SK-N-SH treated with all-trans-retinoic acid at 6 μM for 48 hours (cell line): ENCODE results near the gene CDKL2.

Experiments
- ATAC-seq: fragments of 200-7000 bp; cut with Tn5 transposase; 3 replicates; pipeline ENCODE4 v1.9.1; 2020; ENCODE audit warnings: mild to moderate bottlenecking, moderate library complexity
- ARNTL ChIP-seq: fragments of 450-650 bp; formaldehyde crosslinking; IDR thresholded peaks from 2 replicates; pipeline ENCODE4 v1.5.0; 2020; ENCODE audit warnings: low read depth, mild to moderate bottlenecking, moderate library complexity, borderline replicate concordance
- BACH2 ChIP-seq: fragments of 250-450 bp; sonication (Bioruptor Pico); IDR thresholded peaks from 2 replicates; pipeline ENCODE4 v1.9.0; 2021; ENCODE audit warnings: mild to moderate bottlenecking, borderline replicate concordance
- CSDC2 ChIP-seq: fragments of 250-450 bp; sonication (Bioruptor Pico); IDR thresholded peaks from 2 replicates; pipeline ENCODE4 v1.5.0; 2020; ENCODE audit warnings: mild to moderate bottlenecking, moderate library complexity
- ESRRG ChIP-seq: fragments of 250-450 bp; sonication (Bioruptor Pico); IDR thresholded peaks from 2 replicates; pipeline ENCODE4 v1.6.1; 2021; ENCODE audit warnings: mild to moderate bottlenecking
- GLIS3 ChIP-seq: fragments of 250-450 bp; sonication (Bioruptor Pico); IDR thresholded peaks from 2 replicates; pipeline ENCODE4 v1.5.0; 2020; ENCODE audit warnings: mild to moderate bottlenecking, moderate library complexity
- ISL1 ChIP-seq: fragments of 250-450 bp; sonication (Bioruptor Pico); IDR thresholded peaks from 2 replicates; pipeline ENCODE4 v2.1.2; 2022; ENCODE audit warnings: mild to moderate bottlenecking, moderate library complexity
- OSR1 ChIP-seq: fragments of 250-450 bp; sonication (Bioruptor Pico); IDR thresholded peaks from 2 replicates; pipeline ENCODE4 v1.8.0; 2022; ENCODE audit warnings: moderate library complexity, mild to moderate bottlenecking, inconsistent platforms
- PPARA ChIP-seq: fragments of 250-450 bp; sonication (Bioruptor Pico); IDR thresholded peaks from 2 replicates; pipeline ENCODE4 v1.5.0; 2020; ENCODE audit warnings: mild to moderate bottlenecking, borderline replicate concordance
- RARB ChIP-seq: fragments of 250-450 bp; sonication (Bioruptor Pico); IDR thresholded peaks from 2 replicates; pipeline ENCODE4 v1.8.0; 2021; ENCODE audit warnings: mild to moderate bottlenecking, moderate library complexity
- SNAI2 ChIP-seq: fragments of 250-450 bp; sonication (Bioruptor Pico); IDR thresholded peaks from 2 replicates; pipeline ENCODE4 v1.5.0; 2020; ENCODE audit warnings: mild to moderate bottlenecking, moderate library complexity
- TOX ChIP-seq: fragments of 250-450 bp; sonication (Bioruptor Pico); IDR thresholded peaks from 2 replicates; pipeline ENCODE4 v1.8.0; 2021; ENCODE audit warnings: mild to moderate bottlenecking, moderate library complexity, borderline replicate concordance
- ZC3H10 ChIP-seq: fragments of 250-450 bp; sonication (Bioruptor Pico); IDR thresholded peaks from 2 replicates; pipeline ENCODE4 v1.5.1; 2021; ENCODE audit warnings: mild to moderate bottlenecking, moderate library complexity
- ZFP3 ChIP-seq: fragments of 250-450 bp; sonication (Bioruptor Pico); IDR thresholded peaks from 2 replicates; pipeline ENCODE4 v1.5.0; 2020; ENCODE audit warnings: mild to moderate bottlenecking, moderate library complexity
- ZFP30 ChIP-seq: fragments of 450-650 bp; formaldehyde crosslinking; IDR thresholded peaks from 2 replicates; pipeline ENCODE4 v1.5.0; 2022; ENCODE audit warnings: mild to moderate bottlenecking, moderate library complexity
- ZNF565 ChIP-seq: fragments of 450-650 bp; formaldehyde crosslinking; conservative IDR thresholded peaks from 2 replicates; pipeline ENCODE4 v1.5.0; 2020; ENCODE audit warnings: low read depth, mild to moderate bottlenecking, moderate library complexity
- ZNF70 ChIP-seq: fragments of 450-650 bp; formaldehyde crosslinking; IDR thresholded peaks from 2 replicates; pipeline ENCODE4 v1.5.0; 2020; ENCODE audit warnings: mild to moderate bottlenecking, moderate library complexity
- ZNF8 ChIP-seq: fragments of 450-650 bp; formaldehyde crosslinking; IDR thresholded peaks from 2 replicates; pipeline ENCODE4 v1.5.0; 2020; ENCODE audit warnings: mild to moderate bottlenecking, moderate library complexity
- TF ChIP-seq, protein P1 (sequence below): fragments of 250-450 bp; sonication (Bioruptor Pico); IDR thresholded peaks from 2 replicates; pipeline ENCODE4 v1.5.1; 2020; ENCODE audit warnings: low read depth, mild to moderate bottlenecking, moderate library complexity
- TF ChIP-seq, protein P2 (sequence below): fragments of 250-450 bp; sonication (Bioruptor Pico); IDR thresholded peaks from 2 replicates; pipeline ENCODE4 v1.5.0; 2020; ENCODE audit warnings: mild to moderate bottlenecking, moderate library complexity
- TF ChIP-seq, protein P3 (sequence below): fragments of 250-450 bp; sonication (Bioruptor Pico); IDR thresholded peaks from 2 replicates; pipeline ENCODE4 v1.5.1; 2021; ENCODE audit warnings: mild to moderate bottlenecking, moderate library complexity
- TF ChIP-seq, protein P4 (sequence below): fragments of 250-450 bp; sonication (Bioruptor Pico); IDR thresholded peaks from 2 replicates; pipeline ENCODE4 v1.8.0; 2020; ENCODE audit warnings: mild to moderate bottlenecking, moderate library complexity, borderline replicate concordance
- TF ChIP-seq, protein P5 (sequence below): fragments of 250-450 bp; sonication (Bioruptor Pico); IDR thresholded peaks from 2 replicates; pipeline ENCODE4 v1.8.0; 2021; ENCODE audit warnings: low read depth, mild to moderate bottlenecking, moderate library complexity, borderline replicate concordance

The CDKL2 gene

DNA sequence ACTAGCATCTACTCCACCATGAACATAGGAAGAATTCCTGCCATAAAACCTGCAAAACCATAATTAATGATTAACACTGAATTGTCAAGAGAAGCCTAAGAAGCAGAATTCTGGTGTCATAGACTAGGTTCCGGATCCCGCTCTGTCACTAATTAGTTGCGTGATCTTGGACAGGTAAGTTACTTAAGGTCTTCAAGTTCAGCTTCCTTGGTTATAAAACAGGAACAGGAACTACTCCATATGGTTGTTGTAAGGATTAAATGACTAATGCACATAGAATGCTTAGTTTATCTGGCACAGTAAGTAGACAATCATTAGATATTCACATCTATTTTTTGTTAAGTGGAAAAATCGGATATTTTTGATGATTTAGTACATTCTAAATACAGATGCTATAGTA is 28.5 kb upstream of the CDKL2 start:
- ATAC-seq, result peak; percentile 63; the same call in 2 of the 3 replicates
- TF ChIP-seq CSDC2 (CRISPR knock-in tag) (no peak), RARB (CRISPR knock-in tag) (no peak), OSR1 (CRISPR knock-in tag) (no peak), TOX (CRISPR knock-in tag) (no peak), BACH2 (CRISPR knock-in tag) (no peak), ZNF8 (CRISPR knock-in tag) (no peak), ZNF70 (CRISPR knock-in tag) (no peak), GLIS3 (CRISPR knock-in tag) (no peak), ISL1 (CRISPR knock-in tag) (no peak), ZFP30 (no peak), PPARA (CRISPR knock-in tag) (no peak)
- TF ChIP-seq, protein P1, sequence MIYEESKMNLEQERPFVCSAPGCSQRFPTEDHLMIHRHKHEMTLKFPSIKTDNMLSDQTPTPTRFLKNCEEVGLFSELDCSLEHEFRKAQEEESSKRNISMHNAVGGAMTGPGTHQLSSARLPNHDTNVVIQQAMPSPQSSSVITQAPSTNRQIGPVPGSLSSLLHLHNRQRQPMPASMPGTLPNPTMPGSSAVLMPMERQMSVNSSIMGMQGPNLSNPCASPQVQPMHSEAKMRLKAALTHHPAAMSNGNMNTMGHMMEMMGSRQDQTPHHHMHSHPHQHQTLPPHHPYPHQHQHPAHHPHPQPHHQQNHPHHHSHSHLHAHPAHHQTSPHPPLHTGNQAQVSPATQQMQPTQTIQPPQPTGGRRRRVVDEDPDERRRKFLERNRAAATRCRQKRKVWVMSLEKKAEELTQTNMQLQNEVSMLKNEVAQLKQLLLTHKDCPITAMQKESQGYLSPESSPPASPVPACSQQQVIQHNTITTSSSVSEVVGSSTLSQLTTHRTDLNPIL (CRISPR knock-in tag), result no peak
- TF ChIP-seq, protein P2, sequence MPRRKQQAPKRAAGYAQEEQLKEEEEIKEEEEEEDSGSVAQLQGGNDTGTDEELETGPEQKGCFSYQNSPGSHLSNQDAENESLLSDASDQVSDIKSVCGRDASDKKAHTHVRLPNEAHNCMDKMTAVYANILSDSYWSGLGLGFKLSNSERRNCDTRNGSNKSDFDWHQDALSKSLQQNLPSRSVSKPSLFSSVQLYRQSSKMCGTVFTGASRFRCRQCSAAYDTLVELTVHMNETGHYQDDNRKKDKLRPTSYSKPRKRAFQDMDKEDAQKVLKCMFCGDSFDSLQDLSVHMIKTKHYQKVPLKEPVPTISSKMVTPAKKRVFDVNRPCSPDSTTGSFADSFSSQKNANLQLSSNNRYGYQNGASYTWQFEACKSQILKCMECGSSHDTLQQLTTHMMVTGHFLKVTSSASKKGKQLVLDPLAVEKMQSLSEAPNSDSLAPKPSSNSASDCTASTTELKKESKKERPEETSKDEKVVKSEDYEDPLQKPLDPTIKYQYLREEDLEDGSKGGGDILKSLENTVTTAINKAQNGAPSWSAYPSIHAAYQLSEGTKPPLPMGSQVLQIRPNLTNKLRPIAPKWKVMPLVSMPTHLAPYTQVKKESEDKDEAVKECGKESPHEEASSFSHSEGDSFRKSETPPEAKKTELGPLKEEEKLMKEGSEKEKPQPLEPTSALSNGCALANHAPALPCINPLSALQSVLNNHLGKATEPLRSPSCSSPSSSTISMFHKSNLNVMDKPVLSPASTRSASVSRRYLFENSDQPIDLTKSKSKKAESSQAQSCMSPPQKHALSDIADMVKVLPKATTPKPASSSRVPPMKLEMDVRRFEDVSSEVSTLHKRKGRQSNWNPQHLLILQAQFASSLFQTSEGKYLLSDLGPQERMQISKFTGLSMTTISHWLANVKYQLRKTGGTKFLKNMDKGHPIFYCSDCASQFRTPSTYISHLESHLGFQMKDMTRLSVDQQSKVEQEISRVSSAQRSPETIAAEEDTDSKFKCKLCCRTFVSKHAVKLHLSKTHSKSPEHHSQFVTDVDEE (CRISPR knock-in tag), result no peak
- TF ChIP-seq, protein P3, sequence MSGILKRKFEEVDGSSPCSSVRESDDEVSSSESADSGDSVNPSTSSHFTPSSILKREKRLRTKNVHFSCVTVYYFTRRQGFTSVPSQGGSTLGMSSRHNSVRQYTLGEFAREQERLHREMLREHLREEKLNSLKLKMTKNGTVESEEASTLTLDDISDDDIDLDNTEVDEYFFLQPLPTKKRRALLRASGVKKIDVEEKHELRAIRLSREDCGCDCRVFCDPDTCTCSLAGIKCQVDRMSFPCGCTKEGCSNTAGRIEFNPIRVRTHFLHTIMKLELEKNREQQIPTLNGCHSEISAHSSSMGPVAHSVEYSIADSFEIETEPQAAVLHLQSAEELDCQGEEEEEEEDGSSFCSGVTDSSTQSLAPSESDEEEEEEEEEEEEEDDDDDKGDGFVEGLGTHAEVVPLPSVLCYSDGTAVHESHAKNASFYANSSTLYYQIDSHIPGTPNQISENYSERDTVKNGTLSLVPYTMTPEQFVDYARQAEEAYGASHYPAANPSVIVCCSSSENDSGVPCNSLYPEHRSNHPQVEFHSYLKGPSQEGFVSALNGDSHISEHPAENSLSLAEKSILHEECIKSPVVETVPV, result no peak
- TF ChIP-seq, protein P4, sequence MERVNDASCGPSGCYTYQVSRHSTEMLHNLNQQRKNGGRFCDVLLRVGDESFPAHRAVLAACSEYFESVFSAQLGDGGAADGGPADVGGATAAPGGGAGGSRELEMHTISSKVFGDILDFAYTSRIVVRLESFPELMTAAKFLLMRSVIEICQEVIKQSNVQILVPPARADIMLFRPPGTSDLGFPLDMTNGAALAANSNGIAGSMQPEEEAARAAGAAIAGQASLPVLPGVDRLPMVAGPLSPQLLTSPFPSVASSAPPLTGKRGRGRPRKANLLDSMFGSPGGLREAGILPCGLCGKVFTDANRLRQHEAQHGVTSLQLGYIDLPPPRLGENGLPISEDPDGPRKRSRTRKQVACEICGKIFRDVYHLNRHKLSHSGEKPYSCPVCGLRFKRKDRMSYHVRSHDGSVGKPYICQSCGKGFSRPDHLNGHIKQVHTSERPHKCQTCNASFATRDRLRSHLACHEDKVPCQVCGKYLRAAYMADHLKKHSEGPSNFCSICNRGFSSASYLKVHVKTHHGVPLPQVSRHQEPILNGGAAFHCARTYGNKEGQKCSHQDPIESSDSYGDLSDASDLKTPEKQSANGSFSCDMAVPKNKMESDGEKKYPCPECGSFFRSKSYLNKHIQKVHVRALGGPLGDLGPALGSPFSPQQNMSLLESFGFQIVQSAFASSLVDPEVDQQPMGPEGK, result no peak
- TF ChIP-seq, protein P5, sequence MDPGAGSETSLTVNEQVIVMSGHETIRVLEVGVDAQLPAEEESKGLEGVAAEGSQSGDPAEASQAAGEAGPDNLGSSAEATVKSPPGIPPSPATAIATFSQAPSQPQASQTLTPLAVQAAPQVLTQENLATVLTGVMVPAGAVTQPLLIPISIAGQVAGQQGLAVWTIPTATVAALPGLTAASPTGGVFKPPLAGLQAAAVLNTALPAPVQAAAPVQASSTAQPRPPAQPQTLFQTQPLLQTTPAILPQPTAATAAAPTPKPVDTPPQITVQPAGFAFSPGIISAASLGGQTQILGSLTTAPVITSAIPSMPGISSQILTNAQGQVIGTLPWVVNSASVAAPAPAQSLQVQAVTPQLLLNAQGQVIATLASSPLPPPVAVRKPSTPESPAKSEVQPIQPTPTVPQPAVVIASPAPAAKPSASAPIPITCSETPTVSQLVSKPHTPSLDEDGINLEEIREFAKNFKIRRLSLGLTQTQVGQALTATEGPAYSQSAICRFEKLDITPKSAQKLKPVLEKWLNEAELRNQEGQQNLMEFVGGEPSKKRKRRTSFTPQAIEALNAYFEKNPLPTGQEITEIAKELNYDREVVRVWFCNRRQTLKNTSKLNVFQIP (CRISPR knock-in tag), result no peak

DNA sequence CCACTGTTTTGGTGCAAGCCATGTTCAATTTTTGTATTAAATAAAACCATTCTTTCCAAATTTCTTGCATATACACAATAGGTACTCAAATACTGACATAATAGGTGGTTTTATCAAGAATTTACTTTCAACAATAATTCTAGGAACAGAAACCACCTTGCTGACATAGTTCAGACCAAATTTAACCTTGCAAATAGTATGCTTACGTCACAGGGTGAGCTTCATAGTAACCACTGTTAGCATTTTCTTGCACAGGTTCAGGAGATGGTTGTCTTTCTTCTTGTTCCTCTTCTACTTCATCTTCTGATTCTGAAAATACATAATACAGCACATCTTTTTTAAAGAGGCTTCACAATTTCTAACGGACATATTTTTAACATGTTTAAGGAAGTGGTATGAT is 25.2 kb upstream of the CDKL2 start:
- ATAC-seq, result no peak
- TF ChIP-seq SNAI2 (CRISPR knock-in tag) (no peak), ZFP30 (no peak), OSR1 (CRISPR knock-in tag) (no peak), ZNF8 (CRISPR knock-in tag) (no peak), ZFP3 (no peak), BACH2 (CRISPR knock-in tag) (no peak), ESRRG (CRISPR knock-in tag) (no peak), RARB (CRISPR knock-in tag) (no peak), GLIS3 (CRISPR knock-in tag) (no peak), ISL1 (CRISPR knock-in tag) (no peak), ZC3H10 (CRISPR knock-in tag) (no peak), ZNF565 (CRISPR knock-in tag) (no peak), ARNTL (no peak)
- TF ChIP-seq, protein P2 (CRISPR knock-in tag), result no peak
- TF ChIP-seq, protein P4, result no peak
- TF ChIP-seq, protein P3, result no peak
- TF ChIP-seq, protein P1 (CRISPR knock-in tag), result no peak
